Vagina (tissue), 2 donors: ENCODE data around the gene RNU5B-1. TPM values are rescaled to one million over a fixed set of nuclear protein-coding genes. Genes with fewer than 3 reads are reported as not detected.
"Not testable (repeated sequence)": the region's sequence is repeated elsewhere in the genome, so short reads cannot be mapped to it uniquely, and the experiment has no call there.

Experiments
- DNase-seq, 2 donors: peaks; one replicate each; pipeline ENCODE4 v3.0.0-alpha.2; 2017; ENCODE audit errors: extremely low spot score in 2 of 2
- H3K27ac ChIP-seq: fragments of 200-600 bp; sonication (generic); one replicate; pipeline ENCODE4 v1.5.1; 2019
- H3K27me3 ChIP-seq: fragments of 200-600 bp; sonication (generic); one replicate; pipeline ENCODE4 v1.5.1; 2019
- H3K36me3 ChIP-seq, 2 donors: fragments of 200-600 bp; sonication (generic); one replicate each; pipeline ENCODE4 v1.5.1; 2017 to 2019
- H3K4me1 ChIP-seq: fragments of 200-600 bp; sonication (generic); one replicate; pipeline ENCODE4 v1.5.1; 2019
- H3K4me3 ChIP-seq, 2 donors: fragments of 200-600 bp; sonication (generic); 1 replicate in 1 of 2; 2 replicates in 1 of 2; pipeline ENCODE4 v1.5.1; 2016 to 2019
- H3K9me3 ChIP-seq: fragments of 200-600 bp; sonication (generic); one replicate; pipeline ENCODE4 v1.5.1; 2019
- POLR2A ChIP-seq, 2 donors: fragments of 450-650 bp; IDR thresholded peaks; one replicate each; pipeline ENCODE4 v1.6.1; 2017; ENCODE audit warnings: antibody characterized with exemption in 2 of 2, mild to moderate bottlenecking in 2 of 2, moderate library complexity in 2 of 2
- POLR2AphosphoS5 ChIP-seq, 2 donors: sonication (generic); formaldehyde crosslinking; IDR thresholded peaks; one replicate each; pipeline ENCODE4 v1.9.0; 2017; ENCODE audit warnings: antibody characterized with exemption in 2 of 2, mild to moderate bottlenecking in 2 of 2, low read depth in 1 of 2; ENCODE audit not compliant: insufficient read depth in 1 of 2
- intact Hi-C: fragments of 100-400 bp; cut with DNase I; formaldehyde crosslinking; loops from one replicate; pipeline ENCODE4 v1.15.1; 2023
- small RNA-seq: library from RNA; depleted of rRNA; stranded (forward); fragments of <200 nt; gene quantifications from one replicate; pipeline ENCODE3, GENCODE V24; 2016
- total RNA-seq: library from RNA; depleted of rRNA; stranded (reverse); fragments of >200 nt; gene quantifications from one replicate; pipeline ENCODE4 v1.2.3, GENCODE V29; 2016
- TF ChIP-seq, protein P1 (sequence below), 3 experiments: fragments of 450-650 bp in 2 of 3; fragments of 200-600 bp in 1 of 3; sonication (generic) in 1 of 3; IDR thresholded peaks; one replicate each; pipeline ENCODE4 v1.5.1; 2017 to 2019; ENCODE audit warnings: antibody characterized with exemption in 3 of 3, mild to moderate bottlenecking in 2 of 3, moderate library complexity in 2 of 3

RNU5B-1 gene
- total RNA-seq, 1 donor from 2014 or later = not detected

GRCh38 chr15:65346856-65347598, 42.5 kb downstream of the RNU5B-1 start:
- Histone ChIP-seq H3K4me3 (no peak overlapping the region), H3K36me3 (no peaks in the 10 kb centered on the region), H3K4me1 (no peaks in the 10 kb centered on the region), H3K27ac (no peak overlapping the region), H3K9me3 (no peaks in the 10 kb centered on the region), H3K27me3 (no peaks in the 10 kb centered on the region)
- TF ChIP-seq POLR2A (IDR thresholded peaks at IDR 0.05) (no peak), POLR2AphosphoS5 (IDR thresholded peaks at IDR 0.05; ENCODE audit: insufficient read depth in 1 of 2, low read depth in 1 of 2) (no peak)
- TF ChIP-seq, protein P1, sequence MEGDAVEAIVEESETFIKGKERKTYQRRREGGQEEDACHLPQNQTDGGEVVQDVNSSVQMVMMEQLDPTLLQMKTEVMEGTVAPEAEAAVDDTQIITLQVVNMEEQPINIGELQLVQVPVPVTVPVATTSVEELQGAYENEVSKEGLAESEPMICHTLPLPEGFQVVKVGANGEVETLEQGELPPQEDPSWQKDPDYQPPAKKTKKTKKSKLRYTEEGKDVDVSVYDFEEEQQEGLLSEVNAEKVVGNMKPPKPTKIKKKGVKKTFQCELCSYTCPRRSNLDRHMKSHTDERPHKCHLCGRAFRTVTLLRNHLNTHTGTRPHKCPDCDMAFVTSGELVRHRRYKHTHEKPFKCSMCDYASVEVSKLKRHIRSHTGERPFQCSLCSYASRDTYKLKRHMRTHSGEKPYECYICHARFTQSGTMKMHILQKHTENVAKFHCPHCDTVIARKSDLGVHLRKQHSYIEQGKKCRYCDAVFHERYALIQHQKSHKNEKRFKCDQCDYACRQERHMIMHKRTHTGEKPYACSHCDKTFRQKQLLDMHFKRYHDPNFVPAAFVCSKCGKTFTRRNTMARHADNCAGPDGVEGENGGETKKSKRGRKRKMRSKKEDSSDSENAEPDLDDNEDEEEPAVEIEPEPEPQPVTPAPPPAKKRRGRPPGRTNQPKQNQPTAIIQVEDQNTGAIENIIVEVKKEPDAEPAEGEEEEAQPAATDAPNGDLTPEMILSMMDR (IDR thresholded peaks at IDR 0.05) = no peak
- no peak for DNase-seq
- intact Hi-C loops = no loop called here

- H3K27me3 ChIP-seq, DNase-seq, H3K27ac ChIP-seq, H3K36me3 ChIP-seq, intact Hi-C loops, H3K9me3 ChIP-seq, H3K4me3 ChIP-seq, H3K4me1 ChIP-seq: not testable (repeated sequence)
Observed at GRCh38 chr15:65347756-65348155, 43.3 kb downstream of the RNU5B-1 start.

- Histone ChIP-seq H3K4me1 (no peaks in the 10 kb centered on the region), H3K9me3 (no peaks in the 10 kb centered on the region), H3K36me3 (no peaks in the 10 kb centered on the region), H3K27ac (no peak overlapping the region), H3K27me3 (no peaks in the 10 kb centered on the region), H3K4me3 (no peak overlapping the region)
- intact Hi-C loops = no loop called here
- TF ChIP-seq, protein P1 (IDR thresholded peaks at IDR 0.05) = no peak
- TF ChIP-seq POLR2A (IDR thresholded peaks at IDR 0.05) = no peak
- no peak for TF ChIP-seq POLR2AphosphoS5 (IDR thresholded peaks at IDR 0.05; ENCODE audit: insufficient read depth in 1 of 2, low read depth in 1 of 2)
- no peak for DNase-seq
Observed at GRCh38 chr15:65349338-65349737, 44.9 kb downstream of the RNU5B-1 start.

- H3K36me3 ChIP-seq, H3K4me3 ChIP-seq, H3K27me3 ChIP-seq, DNase-seq, H3K27ac ChIP-seq, H3K9me3 ChIP-seq, intact Hi-C loops: not testable (repeated sequence)
- peaks cover 11% of the 10 kb centered on the region for H3K4me1 ChIP-seq
Observed at GRCh38 chr15:65351972-65352371, 47.5 kb downstream of the RNU5B-1 start.

Small RNA genes lying within 50 kb of the gene (small RNA-seq; reads per million reads assigned to genes)
- gene RNU5A-1 (5,227 reads per million, percentile 100 among the genes with 10 or more reads in this experiment), gene RNU5B-1 (974 reads per million, percentile 99 among the genes with 10 or more reads in this experiment), gene SNORA24B (1.1 reads per million, percentile 26 among the genes with 10 or more reads in this experiment)

Other genes with a start within 250 kb of the RNU5B-1 start
- gene RASL12, start 236.7 kb upstream of the RNU5B-1 start, total RNA-seq = 85.7 TPM
- not detected for gene KBTBD13, start 227.9 kb upstream of the RNU5B-1 start, total RNA-seq
- 5.4 TPM for gene UBAP1L, start 189.5 kb upstream of the RNU5B-1 start, total RNA-seq
- gene PDCD7, start 170.9 kb upstream of the RNU5B-1 start, total RNA-seq = 16.5 TPM
- 46.4 TPM for gene CLPX, start 119.3 kb upstream of the RNU5B-1 start, total RNA-seq
- 129 TPM for gene CILP, start 93.2 kb upstream of the RNU5B-1 start, total RNA-seq
- 12.8 TPM for gene PARP16, start 17.8 kb upstream of the RNU5B-1 start, total RNA-seq
- not detected for gene RNU5A-1, start 8.6 kb upstream of the RNU5B-1 start, total RNA-seq
- gene IGDCC3, start 73.3 kb downstream of the RNU5B-1 start, total RNA-seq = 0.49 TPM
- gene IGDCC4, start 118.3 kb downstream of the RNU5B-1 start, total RNA-seq = 8.8 TPM
- 28.2 TPM for gene DPP8, start 213.0 kb downstream of the RNU5B-1 start, total RNA-seq
- 30.2 TPM for gene HACD3, start 225.8 kb downstream of the RNU5B-1 start, total RNA-seq